HepG2 (cell line): ENCODE results near the gene C5. TPM values are rescaled to one million over a fixed set of nuclear protein-coding genes. Genes with fewer than 3 reads are reported as not detected.
A peak's percentile ranks its signal among the peaks of the same experiment; 100 is the strongest.

Experiments used
- ARID4A ChIP-seq: sonication (generic); formaldehyde crosslinking; IDR thresholded peaks from 2 replicates; pipeline ENCODE4 v1.5.0; 2020; ENCODE audit warnings: mild to moderate bottlenecking, missing genetic modification reagents, borderline replicate concordance
- ATAD3A ChIP-seq: sonication (generic); formaldehyde crosslinking; IDR thresholded peaks from 2 replicates; pipeline ENCODE4 v1.4.0; 2020; ENCODE audit warnings: missing genetic modification reagents
- ATF2 ChIP-seq: sonication (generic); formaldehyde crosslinking; IDR thresholded peaks from 2 replicates; pipeline ENCODE4 v1.4.0; 2020; ENCODE audit warnings: missing genetic modification reagents
- CENPBD1 ChIP-seq: sonication (generic); formaldehyde crosslinking; IDR thresholded peaks from 2 replicates; pipeline ENCODE4 v1.8.0; 2022; ENCODE audit warnings: missing genetic modification reagents, low read depth, mild to moderate bottlenecking, borderline replicate concordance
- EP300 ChIP-seq, 3 experiments: sonication (generic) in 1 of 3; formaldehyde crosslinking in 1 of 3; IDR thresholded peaks; 2 replicates each; pipeline versions ENCODE4 v1.5.1 to v1.6.1; 2011 to 2020; ENCODE audit warnings: low read depth in 2 of 3, low read length in 2 of 3, borderline replicate concordance in 1 of 3, improper control_type of control experiment in 1 of 3, mild to moderate bottlenecking in 1 of 3, missing genetic modification reagents in 1 of 3, moderate library complexity in 1 of 3
- GFI1 ChIP-seq: sonication (generic); formaldehyde crosslinking; IDR thresholded peaks from 2 replicates; pipeline ENCODE4 v1.5.0; 2020; ENCODE audit warnings: missing genetic modification reagents, mild to moderate bottlenecking, borderline replicate concordance
- HNRNPH1 ChIP-seq: fragments of 200-400 bp; formaldehyde crosslinking; optimal IDR thresholded peaks from 2 replicates; pipeline ENCODE3; 2017; ENCODE audit warnings: mild to moderate bottlenecking, low read depth, low read length
- MAFF ChIP-seq: IDR thresholded peaks from 2 replicates; pipeline ENCODE4 v1.6.1; 2011; ENCODE audit warnings: low read depth, low read length, improper control_type of control experiment
- MBD4 ChIP-seq: IDR thresholded peaks from 2 replicates; pipeline ENCODE4 v1.6.1; 2012; ENCODE audit warnings: low read length, inconsistent platforms, borderline replicate concordance
- PHF21A ChIP-seq: sonication (generic); formaldehyde crosslinking; IDR thresholded peaks from 2 replicates; pipeline ENCODE4 v1.5.0; 2020; ENCODE audit warnings: mild to moderate bottlenecking, missing genetic modification reagents
- RNF2 ChIP-seq: fragments of 450-650 bp; conservative IDR thresholded peaks from 2 replicates; pipeline ENCODE4 v1.6.1; 2016; ENCODE audit warnings: low read depth
- SNAPC2 ChIP-seq: sonication (generic); formaldehyde crosslinking; IDR thresholded peaks from 2 replicates; pipeline ENCODE4 v1.8.1; 2022; ENCODE audit warnings: mild to moderate bottlenecking, missing genetic modification reagents
- ZBTB34 ChIP-seq: sonication (generic); formaldehyde crosslinking; IDR thresholded peaks from 2 replicates; pipeline ENCODE4 v1.8.0; 2022; ENCODE audit warnings: mild to moderate bottlenecking, missing genetic modification reagents
- ZBTB46 ChIP-seq: sonication (generic); formaldehyde crosslinking; IDR thresholded peaks from 2 replicates; pipeline ENCODE4 v1.4.0; 2020; ENCODE audit warnings: mild to moderate bottlenecking, missing genetic modification reagents, borderline replicate concordance
- ZNF329 ChIP-seq: sonication (generic); formaldehyde crosslinking; IDR thresholded peaks from 2 replicates; pipeline ENCODE4 v1.9.0; 2021; ENCODE audit warnings: low read depth, mild to moderate bottlenecking, missing genetic modification reagents
- ZNF350 ChIP-seq: sonication (generic); formaldehyde crosslinking; IDR thresholded peaks from 2 replicates; pipeline ENCODE4 v1.4.0; 2020; ENCODE audit warnings: mild to moderate bottlenecking, low read depth, missing genetic modification reagents, borderline replicate concordance
- ZNF562 ChIP-seq: sonication (generic); formaldehyde crosslinking; IDR thresholded peaks from 2 replicates; pipeline ENCODE4 v1.8.0; 2022; ENCODE audit warnings: missing genetic modification reagents, borderline replicate concordance
- ZNF713 ChIP-seq: sonication (generic); formaldehyde crosslinking; IDR thresholded peaks from 2 replicates; pipeline ENCODE4 v1.4.0; 2020; ENCODE audit warnings: mild to moderate bottlenecking, missing genetic modification reagents
- ZSCAN5A ChIP-seq: sonication (generic); formaldehyde crosslinking; IDR thresholded peaks from 2 replicates; pipeline ENCODE4 v1.8.0; 2022; ENCODE audit warnings: mild to moderate bottlenecking, missing genetic modification reagents, borderline replicate concordance
- polyA plus RNA-seq, 8 experiments: library from polyadenylated mRNA; depleted of rRNA in 3 of 8; stranded (reverse) in 7 of 8; unstranded in 1 of 8; fragments of >200 nt; fragmentation: Illumina TruSeq in 4 of 8; extraction: Trizol in 4 of 8; gene quantifications; 2 replicates each; pipeline versions ENCODE4 v1.2.1 to v1.2.3, GENCODE V29; 2011 to 2016; ENCODE audit warnings: low read depth in 4 of 8, missing spikeins in 1 of 8, mixed read lengths in 1 of 8; ENCODE audit not compliant: insufficient read depth in 1 of 8
- total RNA-seq, 5 experiments: library from RNA; depleted of rRNA; stranded (reverse); fragments of >200 nt; fragmentation: Illumina TruSeq; extraction: Trizol; gene quantifications; 2 replicates each; pipeline ENCODE4 v1.2.3, GENCODE V29; 2016; ENCODE audit warnings: low read depth in 1 of 5

C5 gene
- total and polyA plus RNA-seq, 2 of the 13 experiments (the other 11 are each of a cell fraction or from before 2014, with no cell fraction given), result 57.6 to 192 TPM

- TF ChIP-seq ARID4A (no peak), RNF2 (no peak), MBD4 (no peak), CENPBD1 (CRISPR knock-in tag) (no peak), EP300 (IDR thresholded peaks at IDR 0.05; ENCODE audit: low read depth in 2 of 2, low read length in 2 of 2) (no peak), EP300 (CRISPR knock-in tag; IDR thresholded peaks at IDR 0.05; ENCODE audit: borderline replicate concordance) (no peak), HNRNPH1 (no peak), ZNF562 (CRISPR knock-in tag) (no peak), PHF21A (CRISPR knock-in tag) (peak; percentile 52; the same call in 1 of the 2 replicates), SNAPC2 (CRISPR knock-in tag) (no peak), ZNF713 (CRISPR knock-in tag) (no peak), ZNF329 (no peak), GFI1 (peak; percentile 90), ZNF350 (CRISPR knock-in tag) (no peak), MAFF (0 out of 2 replicates have a peak, but pooled peaks have one; percentile 8), ZBTB46 (CRISPR knock-in tag) (no peak), ZBTB34 (CRISPR knock-in tag) (no peak), ATAD3A (CRISPR knock-in tag) (no peak), ATF2 (CRISPR knock-in tag) (no peak), ZSCAN5A (no peak)
Observed at GRCh38 chr9:120970244-120970643, 79.8 kb downstream of the C5 start (continued).
